Suprapubic skin (tissue), 4 donors: ENCODE data around the gene ATP10B. TPM values are rescaled to one million over a fixed set of nuclear protein-coding genes. Genes with fewer than 3 reads are reported as not detected.

ENCODE experiments used
- DNase-seq, 2 donors: peaks; one replicate each; pipeline ENCODE4 v3.0.0-alpha.2; 2019; ENCODE audit warnings: low spot score in 2 of 2
- H3K27ac ChIP-seq: fragments of 200-600 bp; sonication (generic); one replicate; pipeline ENCODE4 v1.5.1; 2019
- H3K27me3 ChIP-seq: fragments of 200-600 bp; sonication (generic); one replicate; pipeline ENCODE4 v1.5.1; 2019
- H3K36me3 ChIP-seq: fragments of 200-600 bp; sonication (generic); one replicate; pipeline ENCODE4 v1.5.1; 2019
- H3K4me1 ChIP-seq: fragments of 200-600 bp; sonication (generic); one replicate; pipeline ENCODE4 v1.5.1; 2019
- H3K4me3 ChIP-seq: fragments of 200-600 bp; sonication (generic); one replicate; pipeline ENCODE4 v1.5.1; 2019; ENCODE audit warnings: mild to moderate bottlenecking
- H3K9me3 ChIP-seq: fragments of 200-600 bp; sonication (generic); one replicate; pipeline ENCODE4 v1.5.1; 2019
- CTCF ChIP-seq, 2 donors: fragments of 200-600 bp in 1 of 2; fragments of 450-650 bp in 1 of 2; sonication (generic) in 1 of 2; IDR thresholded peaks; one replicate each; pipeline ENCODE4 v1.5.1; 2016 to 2019; ENCODE audit warnings: antibody characterized with exemption in 2 of 2, mild to moderate bottlenecking in 1 of 2, moderate library complexity in 1 of 2
- EP300 ChIP-seq: sonication (generic); formaldehyde crosslinking; IDR thresholded peaks from one replicate; pipeline ENCODE4 v1.6.1; 2017; ENCODE audit warnings: antibody characterized with exemption
- POLR2A ChIP-seq, 2 donors: fragments of 450-650 bp; IDR thresholded peaks; one replicate each; pipeline ENCODE4 v1.6.1; 2017; ENCODE audit warnings: antibody characterized with exemption in 2 of 2, mild to moderate bottlenecking in 2 of 2, moderate library complexity in 2 of 2
- POLR2AphosphoS5 ChIP-seq, 3 donors: sonication (generic); formaldehyde crosslinking; IDR thresholded peaks; one replicate each; pipeline ENCODE4 v1.6.1; 2017; ENCODE audit warnings: antibody characterized with exemption in 3 of 3
- WGBS: methylation state at CpG from one replicate; pipeline ENCODE4 v1.1.5; 2018; 5-methylcytosine and 5-hydroxymethylcytosine counted together
- total RNA-seq, 4 donors: library from RNA; depleted of rRNA; stranded (reverse); fragments of >200 nt; gene quantifications; one replicate each; pipeline ENCODE4 v1.1.0, GENCODE V29; 2016

ATP10B gene
- total RNA-seq, 4 donors from 2014 or later: 25.4 to 40.8 (median 29.2) TPM

GRCh38 chr5:160793530-160793899 lies 58.5 kb downstream of the ATP10B start:
- H3K36me3 ChIP-seq: no peaks in the 10 kb centered on the region
- no peak for TF ChIP-seq EP300
- no peak for TF ChIP-seq CTCF (IDR thresholded peaks at IDR 0.05)
- no peak for TF ChIP-seq POLR2AphosphoS5 (IDR thresholded peaks at IDR 0.05)
- TF ChIP-seq POLR2A (IDR thresholded peaks at IDR 0.05): no peak
- 97% methylated on average over 2 of the region's 2 CpGs for WGBS
- H3K9me3 ChIP-seq: no peaks in the 10 kb centered on the region
- no peaks in the 10 kb centered on the region for H3K4me1 ChIP-seq
- no peak overlapping the region for H3K27ac ChIP-seq
- H3K4me3 ChIP-seq: no peak overlapping the region
- H3K27me3 ChIP-seq: no peaks in the 10 kb centered on the region
- no peak for DNase-seq

DNA sequence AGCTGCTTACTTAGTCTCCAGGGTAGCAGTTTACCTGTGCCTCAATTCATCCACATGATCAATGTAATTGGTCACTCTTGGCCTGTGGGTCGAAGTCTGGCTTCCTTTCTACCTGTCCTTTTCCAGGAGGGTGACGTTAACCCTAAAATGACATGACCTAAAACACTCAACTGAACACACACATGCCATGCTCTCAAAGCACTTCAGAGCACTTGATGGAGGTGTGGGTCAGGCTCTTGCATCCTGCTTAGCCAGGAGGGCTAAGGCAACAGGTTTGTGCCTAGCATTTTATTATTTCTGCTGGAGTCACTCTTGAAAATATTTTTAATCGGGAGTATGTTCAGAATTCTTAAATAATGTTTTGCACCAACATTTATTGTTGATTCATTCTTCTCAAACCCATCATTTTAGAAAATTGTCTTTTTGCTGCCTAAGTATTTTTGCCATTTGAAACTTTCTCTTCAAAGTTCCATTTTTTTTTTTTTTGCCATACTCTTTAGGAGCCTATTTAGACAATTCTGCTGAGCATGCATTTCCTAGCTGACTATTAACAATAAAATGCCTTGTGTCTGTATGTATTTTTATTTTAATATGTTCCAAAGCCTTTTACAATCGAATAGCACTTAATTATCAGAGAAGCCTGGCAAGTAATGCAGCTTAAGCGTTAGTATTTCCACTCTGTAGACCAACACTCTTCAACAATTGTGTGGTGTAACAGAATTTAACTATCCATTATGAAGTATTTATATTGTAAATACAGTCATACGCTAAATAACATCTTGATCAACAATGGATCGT lies 59.1 kb downstream of the ATP10B start:
- no peak overlapping the region for H3K27ac ChIP-seq
- no peak for TF ChIP-seq CTCF (IDR thresholded peaks at IDR 0.05)
- H3K27me3 ChIP-seq: no peaks in the 10 kb centered on the region
- WGBS: 76% methylated on average over 7 of the region's 7 CpGs
- no peaks in the 10 kb centered on the region for H3K4me1 ChIP-seq
- no peak for DNase-seq
- no peaks in the 10 kb centered on the region for H3K36me3 ChIP-seq
- H3K9me3 ChIP-seq: no peaks in the 10 kb centered on the region
- no peak overlapping the region for H3K4me3 ChIP-seq

GRCh38 chr5:160792281-160792680 lies 59.7 kb downstream of the ATP10B start:
- Histone ChIP-seq H3K4me3 (no peak overlapping the region), H3K9me3 (no peaks in the 10 kb centered on the region), H3K4me1 (no peaks in the 10 kb centered on the region), H3K27me3 (no peaks in the 10 kb centered on the region), H3K36me3 (no peaks in the 10 kb centered on the region), H3K27ac (no peak overlapping the region)
- no peak for DNase-seq
- TF ChIP-seq POLR2A (IDR thresholded peaks at IDR 0.05) (no peak), POLR2AphosphoS5 (IDR thresholded peaks at IDR 0.05) (no peak)
- WGBS: 83% methylated on average over 2 of the region's 2 CpGs

DNA sequence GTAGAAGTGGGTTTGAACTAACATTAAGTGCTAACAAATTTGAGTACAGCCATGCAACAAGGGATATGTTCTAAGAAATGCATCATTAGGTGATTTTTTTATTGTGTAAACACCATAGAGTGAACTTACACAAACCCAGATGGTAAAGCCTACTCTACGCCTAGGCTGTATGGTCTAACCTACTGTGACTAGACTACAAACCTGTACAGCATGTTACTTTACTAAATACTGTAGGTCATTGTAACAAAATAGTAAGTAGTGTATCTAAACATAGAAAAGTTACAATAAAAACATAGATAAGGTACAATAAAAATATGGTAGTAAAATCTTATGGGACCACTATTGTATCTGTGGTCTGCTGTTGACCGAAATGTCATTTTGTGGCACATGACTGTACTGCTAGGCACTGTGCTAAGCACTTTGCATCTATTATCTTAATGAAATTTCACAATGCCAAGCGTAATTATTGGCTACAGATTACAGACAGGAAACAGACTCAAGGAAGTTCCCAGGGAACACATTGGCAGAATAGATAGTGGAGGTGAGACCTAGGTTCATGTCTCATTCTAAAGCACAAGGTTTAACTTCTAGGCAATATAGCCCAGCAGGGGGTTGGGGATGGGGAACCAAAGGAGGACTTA lies 62.7 kb downstream of the ATP10B start:
- WGBS: 91% methylated on average over 3 of the region's 3 CpGs
- no peak for DNase-seq
- Histone ChIP-seq H3K27me3 (no peaks in the 10 kb centered on the region), H3K27ac (no peak overlapping the region), H3K36me3 (no peaks in the 10 kb centered on the region), H3K4me1 (no peaks in the 10 kb centered on the region), H3K4me3 (no peak overlapping the region), H3K9me3 (no peaks in the 10 kb centered on the region)
- TF ChIP-seq POLR2A (IDR thresholded peaks at IDR 0.05): no peak
- no peak for TF ChIP-seq CTCF (IDR thresholded peaks at IDR 0.05)
- no peak for TF ChIP-seq POLR2AphosphoS5 (IDR thresholded peaks at IDR 0.05)
- TF ChIP-seq EP300: no peak

GRCh38 chr5:160788102-160788660 lies 63.8 kb downstream of the ATP10B start:
- H3K36me3 ChIP-seq: no peaks in the 10 kb centered on the region
- H3K27me3 ChIP-seq: no peaks in the 10 kb centered on the region
- no peak for DNase-seq
- H3K4me3 ChIP-seq: no peak overlapping the region
- WGBS: 65% methylated on average over 3 of the region's 3 CpGs
- no peak overlapping the region for H3K27ac ChIP-seq
- no peaks in the 10 kb centered on the region for H3K4me1 ChIP-seq
- TF ChIP-seq EP300 (no peak), POLR2AphosphoS5 (IDR thresholded peaks at IDR 0.05) (no peak), POLR2A (IDR thresholded peaks at IDR 0.05) (no peak)
- no peaks in the 10 kb centered on the region for H3K9me3 ChIP-seq

DNA sequence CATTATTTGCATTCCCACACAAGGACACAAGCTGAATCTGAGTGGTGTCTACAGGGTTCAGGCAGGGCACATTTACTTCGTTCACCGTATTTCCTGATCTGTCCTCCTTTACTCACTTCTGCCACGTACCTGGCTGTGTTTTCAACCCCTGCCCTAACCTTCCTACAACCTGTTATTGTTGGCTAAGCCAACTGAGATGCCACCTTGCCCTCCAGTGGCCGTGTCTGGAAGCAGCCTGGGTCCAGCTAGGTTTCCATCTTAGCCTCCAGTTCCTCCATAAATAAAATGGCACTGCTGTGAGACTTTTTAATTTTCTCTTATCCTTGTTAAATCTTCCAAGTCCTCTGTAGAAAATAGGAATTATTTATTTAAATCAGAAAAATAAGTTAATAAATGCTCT lies 64.8 kb downstream of the ATP10B start:
- Histone ChIP-seq H3K27ac (no peak overlapping the region), H3K27me3 (no peaks in the 10 kb centered on the region), H3K4me3 (no peak overlapping the region), H3K9me3 (no peaks in the 10 kb centered on the region), H3K36me3 (no peaks in the 10 kb centered on the region), H3K4me1 (no peaks in the 10 kb centered on the region)
- WGBS: 66% methylated on average over 4 of the region's 4 CpGs
- TF ChIP-seq POLR2A (IDR thresholded peaks at IDR 0.05) (no peak), EP300 (no peak), POLR2AphosphoS5 (IDR thresholded peaks at IDR 0.05) (no peak), CTCF (IDR thresholded peaks at IDR 0.05) (peak in 1 of 2 donors; percentile 8)
- no peak for DNase-seq
